ENCODE data around the gene ZNF837.

Gene ZNF837

DNA sequence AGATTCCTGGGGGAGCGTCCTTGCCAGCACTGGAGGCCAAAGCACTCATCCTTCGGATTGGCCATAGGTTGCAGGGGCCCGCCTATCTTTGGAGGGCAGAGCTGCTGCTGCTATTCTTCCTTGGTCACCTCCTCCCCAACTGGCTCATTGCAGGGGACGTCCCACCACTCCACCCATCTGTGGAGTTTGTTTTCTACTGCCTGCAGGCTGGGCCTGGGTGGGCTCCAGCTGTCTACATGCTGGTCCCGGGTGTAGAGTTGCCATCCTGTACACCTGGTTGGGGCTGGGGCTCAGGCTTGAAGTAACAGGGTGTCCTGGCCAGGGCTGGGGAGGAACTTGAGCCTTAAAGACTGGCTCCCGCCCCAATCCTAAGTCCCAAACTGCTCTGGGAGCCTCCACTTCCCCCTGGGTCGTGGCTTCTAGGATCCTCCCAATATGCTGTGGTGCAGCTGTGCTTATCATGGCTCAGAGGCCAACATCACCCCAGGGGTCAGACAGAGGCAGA lies 16.8 kb upstream of the ZNF837 start:
- no peak overlapping the region for H3K4me3 ChIP-seq (ENCODE audit: low read depth, low read length)
- DNase-seq (ENCODE audit: low read depth), result no peak

DNA sequence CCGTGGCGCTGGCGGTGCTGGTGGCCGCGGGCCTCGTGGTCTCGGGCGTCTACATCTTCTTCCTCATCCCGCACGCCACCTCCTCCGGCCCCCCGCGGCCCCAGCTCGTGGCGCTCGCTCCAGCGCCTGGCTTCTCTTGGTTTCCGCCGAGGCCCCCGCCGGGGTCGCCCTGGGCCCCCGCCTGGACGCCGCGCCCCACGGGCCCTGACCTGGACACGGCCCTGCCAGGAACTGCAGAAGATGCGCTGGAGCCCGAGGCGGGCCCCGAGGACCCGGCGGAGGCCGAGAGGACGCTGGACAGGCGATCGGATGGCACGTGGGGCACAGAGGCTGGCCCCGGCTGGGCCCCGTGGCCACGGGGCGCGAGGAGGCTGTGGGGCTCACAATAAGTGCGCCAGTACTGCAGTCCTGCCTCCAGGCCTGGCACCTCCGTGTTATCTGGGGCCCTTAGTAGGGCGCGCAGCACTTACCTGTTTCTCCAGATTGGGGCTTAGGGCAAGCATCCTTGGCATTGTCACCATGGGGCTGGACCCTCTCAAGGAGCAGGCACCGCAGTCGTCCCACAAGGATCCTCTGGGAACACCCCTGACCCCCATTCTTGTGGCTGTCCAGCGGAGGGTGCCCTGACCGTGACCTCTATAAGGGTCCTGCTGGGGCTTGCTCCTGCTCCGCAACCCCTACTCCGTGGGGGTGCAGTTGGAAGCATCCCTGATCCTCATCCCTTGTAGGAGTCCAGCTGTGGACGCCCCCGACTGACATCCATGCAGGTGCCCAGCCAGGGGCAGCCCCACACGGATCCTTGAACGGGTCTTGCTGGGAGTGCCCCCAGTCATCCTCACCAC lies 16.1 kb upstream of the ZNF837 start:
- no peak for DNase-seq (ENCODE audit: low read depth)
- no peak overlapping the region for H3K4me3 ChIP-seq (ENCODE audit: low read depth, low read length)

DNA sequence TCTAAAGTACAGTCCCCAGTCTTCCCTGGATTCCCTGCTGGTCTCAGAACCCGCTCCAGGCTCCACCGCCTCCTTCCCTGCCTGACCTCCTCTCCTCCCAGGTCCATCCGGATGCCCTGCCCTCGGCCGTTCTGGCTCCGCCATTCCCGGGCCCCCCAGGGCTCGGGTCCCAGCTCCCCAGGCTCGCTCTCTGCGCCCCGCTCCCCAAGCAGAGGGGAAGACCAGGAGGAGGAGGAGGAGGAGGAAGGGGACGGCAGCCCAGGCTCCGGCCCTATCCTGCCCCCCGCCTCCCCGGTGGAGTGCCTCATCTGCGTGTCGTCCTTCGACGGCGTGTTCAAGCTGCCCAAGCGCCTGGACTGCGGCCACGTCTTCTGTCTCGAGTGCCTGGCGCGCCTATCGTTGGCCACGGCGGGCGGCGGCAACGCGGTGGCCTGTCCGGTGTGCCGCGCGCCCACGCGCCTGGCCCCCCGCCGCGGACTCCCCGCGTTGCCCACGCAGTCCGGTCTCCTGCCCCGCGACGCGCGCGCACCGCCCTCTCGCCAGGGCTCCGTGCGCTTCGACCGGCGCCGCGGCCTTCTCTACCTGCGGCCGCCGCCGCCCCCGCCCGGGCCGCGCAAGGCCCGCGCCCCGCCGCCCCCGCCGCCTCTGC lies 15.3 kb upstream of the ZNF837 start:
- peak overlapping the region; percentile 11 for H3K4me3 ChIP-seq (ENCODE audit: low read depth, low read length)
- no peak for DNase-seq (ENCODE audit: low read depth)

- no peak for DNase-seq (ENCODE audit: low read depth)
- H3K4me3 ChIP-seq (ENCODE audit: low read depth, low read length), result peak within 1 kb of the TSS; percentile 11
Observed at GRCh38 chr19:58395220-58395978, 14.6 kb upstream of the ZNF837 start, which contains the start of gene RNF225. TSS of gene RNF225 (plus strand) at chr19:58395656. CDS start at chr19:58396090, 434 bp downstream.

GRCh38 chr19:58394821-58395219 lies 14.0 kb upstream of the ZNF837 start:
- DNase-seq (ENCODE audit: low read depth), result no peak
- H3K4me3 ChIP-seq (ENCODE audit: low read depth, low read length), result no peak overlapping the region

DNA sequence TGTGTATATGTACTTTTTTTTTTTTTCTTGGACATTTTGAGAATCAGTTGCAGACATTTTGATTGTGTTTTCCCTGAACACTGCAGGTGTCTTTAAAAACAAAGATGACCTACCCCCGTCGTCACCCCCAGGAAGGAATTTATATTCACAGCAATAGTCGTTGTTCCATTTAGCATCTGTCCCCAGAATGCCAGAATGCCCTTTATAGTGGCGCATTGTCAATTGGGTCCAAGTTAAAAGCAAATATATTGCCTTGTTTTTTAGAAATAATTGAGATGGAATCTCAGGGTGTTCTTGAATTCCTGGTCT lies 12.8 kb upstream of the ZNF837 start:
- DNase-seq (ENCODE audit: low read depth), result no peak

GRCh38 chr19:58392945-58393724 lies 12.3 kb upstream of the ZNF837 start:
- no peak for DNase-seq (ENCODE audit: low read depth)
- no peak overlapping the region for H3K4me3 ChIP-seq (ENCODE audit: low read depth, low read length)

More for the DNA sequence above, 12.8 kb upstream of the ZNF837 start:
- no peak overlapping the region for H3K4me3 ChIP-seq (ENCODE audit: low read depth, low read length)

GRCh38 chr19:58388175-58388526 lies 7.3 kb upstream of the ZNF837 start:
- H3K4me3 ChIP-seq (ENCODE audit: low read depth, low read length), result peak overlapping the region; percentile 58
- no peak for DNase-seq (ENCODE audit: low read depth)

DNA sequence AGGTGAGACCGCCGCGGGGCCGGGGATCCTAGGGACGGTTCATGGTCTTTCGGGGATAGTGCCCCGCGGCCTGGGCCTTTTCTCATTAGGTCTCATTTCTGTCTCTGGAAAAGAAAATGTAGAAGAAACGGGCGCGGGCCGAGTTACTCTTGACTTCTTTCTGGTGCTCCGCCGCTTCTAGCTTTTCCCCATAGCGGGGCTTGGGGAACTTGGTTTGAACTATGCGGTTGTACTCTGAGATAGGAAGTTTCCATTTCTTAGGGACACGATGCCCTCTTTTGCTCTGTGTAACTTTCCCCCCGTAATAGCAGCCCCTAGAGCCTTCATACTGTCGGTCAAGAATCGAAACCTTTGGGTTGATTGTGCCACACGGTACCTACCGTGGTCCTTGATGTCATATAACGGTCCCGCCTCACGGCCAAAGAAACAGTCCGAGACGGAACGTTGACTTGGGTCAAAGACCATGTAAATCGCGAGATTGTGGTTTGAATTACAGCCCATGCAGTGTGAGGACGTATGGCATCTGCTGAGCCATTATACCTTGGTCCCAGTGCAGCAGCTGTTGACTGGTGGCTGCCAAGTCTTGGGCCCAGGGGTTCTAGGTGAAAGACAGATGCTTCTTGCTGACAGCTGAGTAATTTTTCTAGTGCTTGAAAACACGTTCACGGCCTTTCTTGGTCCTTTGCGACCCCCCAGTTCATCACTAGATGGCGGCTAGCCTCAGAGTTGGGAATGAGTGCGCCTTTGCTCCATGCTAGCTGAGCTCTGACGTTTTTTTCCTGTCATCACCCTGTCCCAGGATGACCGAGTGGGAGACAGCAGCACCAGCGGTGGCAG lies 6.7 kb upstream of the ZNF837 start:
- peak overlapping the region; percentile 58 for H3K4me3 ChIP-seq (ENCODE audit: low read depth, low read length)
- no peak for DNase-seq (ENCODE audit: low read depth)

DNA sequence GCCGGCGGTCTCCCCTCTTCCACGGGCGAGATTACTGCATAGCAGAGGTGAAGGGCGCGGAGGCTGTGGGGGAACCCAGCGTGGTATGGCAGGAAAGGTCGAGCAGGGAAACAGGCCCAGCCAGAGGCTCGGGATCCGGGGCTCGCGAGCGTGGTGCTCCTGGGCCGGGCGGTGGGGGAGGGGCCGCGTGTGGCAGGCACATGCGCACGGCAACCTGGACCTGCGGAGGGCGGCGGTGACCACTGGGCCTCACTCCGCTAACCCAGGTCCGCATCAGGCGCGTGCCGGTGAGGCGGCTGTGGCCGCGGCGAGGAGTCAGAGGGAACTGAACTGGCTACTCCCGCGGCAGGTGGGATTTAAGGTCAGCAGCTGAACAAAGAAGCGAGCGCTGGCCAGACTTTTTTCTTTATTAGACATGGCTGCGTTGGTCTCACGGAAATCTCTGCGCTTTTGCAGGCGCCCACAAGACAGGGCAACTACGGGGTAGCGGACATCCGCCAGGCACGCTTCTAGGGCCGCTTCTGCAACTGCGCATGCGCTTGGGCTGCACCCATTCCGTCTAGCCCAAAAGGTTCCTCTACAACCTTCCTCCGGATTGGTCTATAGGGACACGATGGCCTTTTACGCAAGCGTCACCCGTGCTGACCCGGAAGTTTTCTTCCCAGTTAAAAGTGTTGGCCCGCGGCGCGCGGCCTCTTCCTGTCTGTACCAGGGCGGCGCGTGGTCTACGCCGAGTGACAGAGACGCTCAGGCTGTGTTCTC lies 5.9 kb upstream of the ZNF837 start, which contains the start of gene RPS5:
Gene RPS5, plus strand, starts transcription at position 694 of the 762 bp plus-strand sequence. CDS start 869 bp downstream, outside the sequence.
- H3K4me3 ChIP-seq (ENCODE audit: low read depth, low read length), result peak within 1 kb of the TSS; percentile 58
- DNase-seq (ENCODE audit: low read depth), result peak; percentile 96

GRCh38 chr19:58385891-58386575 lies 5.2 kb upstream of the ZNF837 start:
- DNase-seq (ENCODE audit: low read depth), result no peak

GRCh38 chr19:58385313-58385890 lies 4.6 kb upstream of the ZNF837 start:
- no peak for DNase-seq (ENCODE audit: low read depth)
- peak overlapping the region; percentile 58 for H3K4me3 ChIP-seq (ENCODE audit: low read depth, low read length)

More at GRCh38 chr19:58385891-58386575, 5.2 kb upstream of the ZNF837 start:
- H3K4me3 ChIP-seq (ENCODE audit: low read depth, low read length), result peak overlapping the region; percentile 58

DNA sequence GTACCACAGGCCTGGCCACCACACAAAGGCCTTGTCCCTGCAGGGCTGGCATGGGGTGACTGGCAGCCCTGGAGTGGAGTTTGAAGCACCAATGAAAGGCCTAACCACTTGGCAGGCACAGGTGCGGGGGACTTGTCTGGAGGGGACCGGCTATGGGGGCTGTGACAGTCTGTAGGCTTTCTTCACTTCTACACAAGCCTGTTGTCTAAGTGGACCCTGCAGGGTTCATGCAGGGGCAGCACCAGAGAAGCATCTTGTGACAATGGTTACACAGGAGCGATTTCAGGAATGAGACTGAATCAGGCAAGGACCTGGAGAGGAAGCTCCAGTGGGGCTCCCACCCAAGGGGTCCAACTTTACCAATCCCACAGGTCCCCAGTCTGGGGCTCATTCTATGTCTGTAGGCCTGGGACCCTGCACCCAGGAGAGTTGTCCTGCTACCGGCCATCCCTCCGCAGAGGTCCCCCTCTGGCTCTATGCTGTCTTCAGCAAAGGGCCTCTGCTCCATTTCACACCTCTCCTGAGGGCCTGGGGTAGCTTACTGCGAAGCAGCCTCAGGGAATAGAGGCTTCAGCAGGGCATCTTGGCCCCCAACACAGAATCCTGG lies 2.3 kb upstream of the ZNF837 start:
- DNase-seq (ENCODE audit: low read depth), result no peak
- H3K4me3 ChIP-seq (ENCODE audit: low read depth, low read length), result no peak overlapping the region

DNA sequence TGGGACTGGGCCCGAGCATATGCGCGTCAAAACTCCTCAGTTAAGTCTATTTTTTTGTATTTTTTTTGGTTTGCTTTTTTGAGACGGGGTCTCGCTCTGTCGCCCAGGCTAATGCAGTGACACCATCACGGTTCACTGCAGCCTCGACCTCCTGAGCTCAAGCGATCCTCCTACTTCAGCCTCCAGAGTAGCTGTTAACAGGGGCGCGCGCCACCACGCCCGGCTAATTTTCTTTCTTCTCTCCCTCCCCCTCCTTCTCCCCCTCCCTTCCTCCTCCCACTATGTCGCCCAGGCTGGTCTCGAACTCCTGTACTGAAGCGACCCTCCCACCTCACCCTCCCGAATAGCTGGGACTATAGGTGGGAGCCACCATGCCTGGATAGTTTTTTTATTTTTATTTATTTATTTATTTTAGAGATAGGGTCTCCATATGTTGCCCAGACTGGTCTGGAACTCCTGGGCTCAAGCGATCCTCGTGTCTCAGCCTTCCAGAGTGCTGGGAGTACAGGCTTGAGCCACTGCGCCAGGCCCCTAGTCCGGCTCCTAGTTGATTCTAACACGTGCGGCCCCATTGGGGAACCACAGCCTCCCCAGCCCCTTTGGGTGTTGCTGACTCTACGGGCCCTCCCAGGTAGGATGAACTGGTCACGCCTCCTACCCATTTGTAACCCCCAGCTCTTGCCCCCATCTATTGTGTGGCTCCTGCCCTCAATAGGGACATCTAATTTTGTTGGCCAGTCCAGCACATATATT lies 806 bp upstream of the ZNF837 start:
- DNase-seq (ENCODE audit: low read depth), result no peak
- peak overlapping the region; percentile 71 for H3K4me3 ChIP-seq (ENCODE audit: low read depth, low read length)

DNA sequence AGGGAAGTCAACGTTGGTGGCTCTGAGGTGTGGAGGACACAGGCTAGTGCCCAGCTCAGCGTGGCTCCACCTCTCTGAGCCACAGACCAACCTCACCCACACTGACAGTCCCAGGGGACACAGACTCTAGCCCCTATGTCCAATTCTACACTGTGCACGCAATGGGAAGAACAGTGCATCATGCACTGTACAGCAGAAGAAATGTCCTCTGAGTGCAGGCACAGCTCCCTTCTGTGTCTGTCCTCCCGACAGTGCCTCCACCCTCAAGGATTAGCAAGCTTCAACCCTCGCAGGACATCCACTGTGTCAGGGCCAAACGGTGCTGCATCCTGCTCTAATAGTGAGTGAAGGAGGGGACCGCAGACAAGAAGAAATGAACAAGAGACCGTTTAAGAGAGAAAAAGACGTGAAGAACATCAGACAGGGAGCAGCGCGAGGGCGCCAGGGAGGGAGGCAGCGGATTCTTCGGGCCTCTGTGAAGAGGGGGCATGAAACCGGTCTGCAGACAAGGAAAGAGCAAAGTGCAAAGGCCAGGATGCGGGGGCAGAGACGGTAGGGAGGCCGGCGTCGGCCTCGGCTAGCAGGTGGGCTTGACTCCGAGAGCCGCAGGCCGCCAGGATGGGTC lies 681 bp downstream of the ZNF837 start:
- no peak for DNase-seq (ENCODE audit: low read depth)
- H3K4me3 ChIP-seq (ENCODE audit: low read depth, low read length), result peak overlapping the region; percentile 71

Data from skeletal muscle cell (primary cell).